NB4 (cell line): ENCODE data around the gene RPN2.

ENCODE experiments used
- MYC ChIP-seq: IDR thresholded peaks from 2 replicates; pipeline ENCODE4 v1.6.1; 2011; ENCODE audit warnings: low read depth, low read length
- POLR2A ChIP-seq: IDR thresholded peaks from 2 replicates; pipeline ENCODE4 v1.6.1; 2011; ENCODE audit warnings: mild to moderate bottlenecking; ENCODE audit not compliant: insufficient read length; ENCODE audit errors: extremely low read depth
- TF ChIP-seq, protein P1 (sequence below): IDR thresholded peaks from one replicate; pipeline ENCODE4 v1.5.1; 2012; ENCODE audit warnings: low read depth, low read length

DNA sequence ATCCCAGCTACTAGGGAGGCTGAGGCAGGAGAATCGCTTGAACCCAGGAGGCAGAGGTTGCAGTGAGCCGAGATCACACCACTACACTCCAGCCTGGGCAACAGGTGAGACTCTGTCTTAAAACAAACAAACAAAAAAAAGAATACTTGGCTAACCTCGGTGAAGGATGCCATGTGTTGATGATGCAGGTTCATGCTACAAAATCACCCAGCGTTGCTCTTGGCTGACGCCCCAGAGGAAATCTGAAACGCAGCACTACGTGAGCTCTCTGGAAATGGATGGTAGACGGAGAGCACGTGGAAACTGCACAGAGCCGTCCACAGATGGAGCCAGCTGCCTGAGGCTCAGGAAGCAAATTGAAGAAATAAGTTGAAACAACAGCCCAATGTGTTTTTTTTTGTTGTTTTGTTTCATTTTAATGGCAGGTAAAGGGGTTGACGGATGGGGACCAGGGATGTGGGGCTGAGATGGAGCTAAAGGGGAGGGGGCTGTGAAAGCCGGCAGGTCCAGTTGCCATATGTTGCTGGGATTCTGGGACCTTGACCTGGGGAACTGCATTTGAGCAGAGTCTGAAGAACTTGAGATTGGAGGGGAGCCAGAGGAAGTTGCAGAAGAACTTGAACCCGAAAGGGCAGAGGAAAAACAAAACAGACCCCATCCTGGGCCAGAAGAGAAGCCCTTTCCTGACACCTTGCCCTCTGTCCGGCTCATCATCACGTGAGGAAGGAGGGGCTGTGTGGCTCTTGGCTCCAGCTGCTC lies 97.5 kb downstream of the RPN2 start:
- TF ChIP-seq, protein P1, sequence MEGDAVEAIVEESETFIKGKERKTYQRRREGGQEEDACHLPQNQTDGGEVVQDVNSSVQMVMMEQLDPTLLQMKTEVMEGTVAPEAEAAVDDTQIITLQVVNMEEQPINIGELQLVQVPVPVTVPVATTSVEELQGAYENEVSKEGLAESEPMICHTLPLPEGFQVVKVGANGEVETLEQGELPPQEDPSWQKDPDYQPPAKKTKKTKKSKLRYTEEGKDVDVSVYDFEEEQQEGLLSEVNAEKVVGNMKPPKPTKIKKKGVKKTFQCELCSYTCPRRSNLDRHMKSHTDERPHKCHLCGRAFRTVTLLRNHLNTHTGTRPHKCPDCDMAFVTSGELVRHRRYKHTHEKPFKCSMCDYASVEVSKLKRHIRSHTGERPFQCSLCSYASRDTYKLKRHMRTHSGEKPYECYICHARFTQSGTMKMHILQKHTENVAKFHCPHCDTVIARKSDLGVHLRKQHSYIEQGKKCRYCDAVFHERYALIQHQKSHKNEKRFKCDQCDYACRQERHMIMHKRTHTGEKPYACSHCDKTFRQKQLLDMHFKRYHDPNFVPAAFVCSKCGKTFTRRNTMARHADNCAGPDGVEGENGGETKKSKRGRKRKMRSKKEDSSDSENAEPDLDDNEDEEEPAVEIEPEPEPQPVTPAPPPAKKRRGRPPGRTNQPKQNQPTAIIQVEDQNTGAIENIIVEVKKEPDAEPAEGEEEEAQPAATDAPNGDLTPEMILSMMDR: no peak
- no peak for TF ChIP-seq POLR2A
- TF ChIP-seq MYC: no peak
